ENCODE data around the gene WDR72.

GRCh38 chr15:53739651-53740050, 19.8 kb downstream of the WDR72 start:
- TF ChIP-seq CTCF (IDR thresholded peaks at IDR 0.05; ENCODE audit: poor library complexity, severe bottlenecking) (no peak), TAF1 (IDR thresholded peaks at IDR 0.05; ENCODE audit: low read depth) (no peak), MXI1 (conservative IDR thresholded peaks at IDR 0.05; ENCODE audit: poor library complexity, severe bottlenecking) (no peak), EP300 (conservative IDR thresholded peaks at IDR 0.05; ENCODE audit: poor library complexity, severe bottlenecking) (no peak), SMC3 (conservative IDR thresholded peaks at IDR 0.05; ENCODE audit: poor library complexity) (no peak), EZH2 (IDR thresholded peaks at IDR 0.05; ENCODE audit: borderline replicate concordance, insufficient read depth, low read length, poor library complexity, severe bottlenecking) (no peak), POLR2AphosphoS5 (IDR thresholded peaks at IDR 0.05) (no peak), RAD21 (conservative IDR thresholded peaks at IDR 0.05) (no peak)

Data from neural cell (in vitro differentiated cells).